ENCODE data around the gene MSI2. TPM values are rescaled to one million over a fixed set of nuclear protein-coding genes. Genes with fewer than 3 reads are reported as not detected.

The MSI2 gene
- total RNA-seq, 1 donor from 2014 or later: 140 TPM

- no peak for TF ChIP-seq CTCF (conservative IDR thresholded peaks at IDR 0.05)
- peaks cover 10% of the 10 kb centered on the region for H3K36me3 Mint-ChIP-seq (ENCODE audit: low read depth)
- H3K4me3 Mint-ChIP-seq: no peak overlapping the region
- H3K9me3 Mint-ChIP-seq: peaks cover 4% of the 10 kb centered on the region
- peak overlapping the region; percentile 93 for H3K27ac Mint-ChIP-seq (ENCODE audit: unreplicated experiment)
- H3K4me1 Mint-ChIP-seq: peaks cover 60% of the 10 kb centered on the region
- no peaks in the 10 kb centered on the region for H3K27me3 Mint-ChIP-seq (ENCODE audit: low read depth)
- DNase-seq (ENCODE audit: low read depth, low spot score): no peak
These were observed 73.3 kb downstream of the MSI2 start for GRCh38 chr17:57329380-57330214.

- no peak for DNase-seq (ENCODE audit: low read depth, low spot score)
- Mint-ChIP-seq H3K27me3 (ENCODE audit: low read depth) (no peaks in the 10 kb centered on the region), H3K36me3 (ENCODE audit: low read depth) (peaks cover 10% of the 10 kb centered on the region), H3K27ac (ENCODE audit: unreplicated experiment) (peak overlapping the region; percentile 27), H3K4me3 (no peak overlapping the region), H3K9me3 (peaks cover 4% of the 10 kb centered on the region), H3K4me1 (peaks cover 58% of the 10 kb centered on the region)
- TF ChIP-seq CTCF (conservative IDR thresholded peaks at IDR 0.05): no peak
These were observed 74.3 kb downstream of the MSI2 start for GRCh38 chr17:57330587-57330986.

- peaks cover 14% of the 10 kb centered on the region for H3K36me3 Mint-ChIP-seq (ENCODE audit: low read depth)
- H3K9me3 Mint-ChIP-seq: peaks cover 4% of the 10 kb centered on the region
- H3K27ac Mint-ChIP-seq (ENCODE audit: unreplicated experiment): no peak overlapping the region
- no peak for TF ChIP-seq CTCF (conservative IDR thresholded peaks at IDR 0.05)
- H3K4me1 Mint-ChIP-seq: peaks cover 56% of the 10 kb centered on the region
- DNase-seq (ENCODE audit: low read depth, low spot score): no peak
- H3K4me3 Mint-ChIP-seq: no peak overlapping the region
- no peaks in the 10 kb centered on the region for H3K27me3 Mint-ChIP-seq (ENCODE audit: low read depth)
These were observed 75.1 kb downstream of the MSI2 start for GRCh38 chr17:57331423-57331822.

GRCh38 chr17:57332501-57332900 is 76.2 kb downstream of the MSI2 start:
- no peak for DNase-seq (ENCODE audit: low read depth, low spot score)
- Mint-ChIP-seq H3K27ac (ENCODE audit: unreplicated experiment) (no peak overlapping the region), H3K36me3 (ENCODE audit: low read depth) (peaks cover 20% of the 10 kb centered on the region), H3K4me3 (no peak overlapping the region), H3K27me3 (ENCODE audit: low read depth) (no peaks in the 10 kb centered on the region), H3K9me3 (peaks cover 8% of the 10 kb centered on the region), H3K4me1 (peaks cover 55% of the 10 kb centered on the region)
- no peak for TF ChIP-seq CTCF (conservative IDR thresholded peaks at IDR 0.05)

GRCh38 chr17:57335195-57335792 is 79.0 kb downstream of the MSI2 start:
- peaks cover 13% of the 10 kb centered on the region for H3K36me3 Mint-ChIP-seq (ENCODE audit: low read depth)
- H3K9me3 Mint-ChIP-seq: peaks cover 4% of the 10 kb centered on the region
- DNase-seq (ENCODE audit: low read depth, low spot score): no peak
- no peak overlapping the region for H3K27ac Mint-ChIP-seq (ENCODE audit: unreplicated experiment)
- H3K27me3 Mint-ChIP-seq (ENCODE audit: low read depth): no peaks in the 10 kb centered on the region
- H3K4me3 Mint-ChIP-seq: no peak overlapping the region
- peaks cover 50% of the 10 kb centered on the region for H3K4me1 Mint-ChIP-seq
- TF ChIP-seq CTCF (conservative IDR thresholded peaks at IDR 0.05): no peak

Data from neural crest cell (in vitro differentiated cells).